Right atrium auricular region (tissue), 2 donors: Measurements from ENCODE around the gene MMP26. TPM values are rescaled to one million over a fixed set of nuclear protein-coding genes. Genes with fewer than 3 reads are reported as not detected.

Source experiments
- DNase-seq: peaks from one replicate; pipeline ENCODE4 v3.0.0-alpha.2; 2019; ENCODE audit warnings: low spot score
- H3K27ac ChIP-seq, 2 donors: fragments of 200-600 bp; sonication (generic); 1 replicate in 1 of 2; 2 replicates in 1 of 2; pipeline ENCODE4 v1.5.1; 2016 to 2019
- H3K27me3 ChIP-seq, 2 donors: fragments of 200-600 bp; sonication (generic); one replicate each; pipeline versions ENCODE4 v1.5.1 to v1.6.0; 2017 to 2019
- H3K36me3 ChIP-seq: fragments of 200-600 bp; sonication (generic); one replicate; pipeline ENCODE4 v1.5.1; 2016
- H3K4me1 ChIP-seq, 2 donors: fragments of 200-600 bp; sonication (generic); one replicate each; pipeline versions ENCODE4 v1.5.1 to v1.6.0; 2017 to 2019
- H3K4me3 ChIP-seq, 2 donors: fragments of 200-600 bp; sonication (generic); 1 replicate in 1 of 2; 2 replicates in 1 of 2; pipeline ENCODE4 v1.5.1; 2017 to 2019; ENCODE audit warnings: mild to moderate bottlenecking in 1 of 2, moderate library complexity in 1 of 2
- H3K9me3 ChIP-seq, 2 donors: fragments of 200-600 bp; sonication (generic); one replicate each; pipeline ENCODE4 v1.5.1; 2019
- CTCF ChIP-seq, 2 donors: fragments of 200-600 bp; sonication (generic); IDR thresholded peaks; one replicate each; pipeline ENCODE4 v1.5.1; 2019; ENCODE audit warnings: antibody characterized with exemption in 2 of 2
- total RNA-seq, 2 donors: library from RNA; depleted of rRNA; stranded (reverse); fragments of >200 nt; gene quantifications; one replicate each; pipeline ENCODE4 v1.1.0, GENCODE V29; 2016

The MMP26 gene
- total RNA-seq, 2 donors from 2014 or later = not detected

- H3K4me1 ChIP-seq = no peaks in the 10 kb centered on the region
- no peak for TF ChIP-seq CTCF (IDR thresholded peaks at IDR 0.05)
- H3K9me3 ChIP-seq = no peaks in the 10 kb centered on the region
- H3K36me3 ChIP-seq = no peaks in the 10 kb centered on the region
- H3K27me3 ChIP-seq = no peaks in the 10 kb centered on the region
- no peak overlapping the region for H3K27ac ChIP-seq
- no peak for DNase-seq
- no peak overlapping the region for H3K4me3 ChIP-seq
These were observed 36.2 kb downstream of the MMP26 start for GRCh38 chr11:4740735-4741134.

GRCh38 chr11:4748438-4748837, 43.9 kb downstream of the MMP26 start:
- DNase-seq = no peak
- TF ChIP-seq CTCF (IDR thresholded peaks at IDR 0.05) = no peak

GRCh38 chr11:4751201-4751600, 46.6 kb downstream of the MMP26 start:
- no peaks in the 10 kb centered on the region for H3K27me3 ChIP-seq
- H3K4me3 ChIP-seq = no peak overlapping the region
- H3K9me3 ChIP-seq = no peaks in the 10 kb centered on the region
- no peak for DNase-seq
- no peak overlapping the region for H3K27ac ChIP-seq
- H3K4me1 ChIP-seq = no peaks in the 10 kb centered on the region
- TF ChIP-seq CTCF (IDR thresholded peaks at IDR 0.05) = no peak
- H3K36me3 ChIP-seq = no peaks in the 10 kb centered on the region

More at GRCh38 chr11:4748438-4748837, 43.9 kb downstream of the MMP26 start:
- Histone ChIP-seq H3K27ac (no peak overlapping the region), H3K27me3 (no peaks in the 10 kb centered on the region), H3K4me3 (no peak overlapping the region), H3K9me3 (no peaks in the 10 kb centered on the region), H3K4me1 (no peaks in the 10 kb centered on the region), H3K36me3 (no peaks in the 10 kb centered on the region)

Other genes with a start within 250 kb of the MMP26 start
- gene OR52K1, start 222.1 kb upstream of the MMP26 start, total RNA-seq = not detected
- gene OR52M1, start 159.6 kb upstream of the MMP26 start, total RNA-seq = not detected
- not detected for gene OR52I2, start 123.0 kb upstream of the MMP26 start, total RNA-seq
- gene OR52I1, start 110.7 kb upstream of the MMP26 start, total RNA-seq = not detected
- gene TRIM68, start 96.6 kb upstream of the MMP26 start, total RNA-seq = 1 to 10 TPM; 7.5 to 9.6 TPM
- gene OR51D1, start 67.3 kb upstream of the MMP26 start, total RNA-seq = not detected
- 1 to 10 TPM in 1 of 2 donors, under 1 TPM in 1; 0.12 to 1.3 TPM for gene OR51E1, start 60.8 kb upstream of the MMP26 start, total RNA-seq
- under 1 TPM in 1 of 2 donors, not detected in 1; 0.15 TPM for gene OR51E2, start 6.9 kb upstream of the MMP26 start, total RNA-seq
- not detected for gene OR51F1, start 65.2 kb downstream of the MMP26 start, total RNA-seq
- not detected for gene OR52R1, start 99.6 kb downstream of the MMP26 start, total RNA-seq
- not detected for gene OR51F2, start 116.5 kb downstream of the MMP26 start, total RNA-seq
- not detected for gene OR51S1, start 144.4 kb downstream of the MMP26 start, total RNA-seq
- not detected for gene OR51T1, start 177.1 kb downstream of the MMP26 start, total RNA-seq
- not detected for gene OR51A7, start 199.0 kb downstream of the MMP26 start, total RNA-seq
- gene OR51G2, start 214.6 kb downstream of the MMP26 start, total RNA-seq = not detected
- not detected for gene OR51G1, start 219.6 kb downstream of the MMP26 start, total RNA-seq
- gene OR51A4, start 242.8 kb downstream of the MMP26 start, total RNA-seq = not detected